Neural cell (in vitro differentiated cells): Measurements from ENCODE around the gene SLC4A9. TPM values are rescaled to one million over a fixed set of nuclear protein-coding genes. Genes with fewer than 3 reads are reported as not detected.

Experiments used
- H2AFZ ChIP-seq: fragments of 200-600, 300-800 bp; sonication (generic), shearing (Covaris generic); 2 replicates; pipeline ENCODE4 v1.6.0; 2014; ENCODE audit warnings: low read depth, mild to moderate bottlenecking, antibody characterized with exemption, low read length, moderate library complexity
- H3F3A ChIP-seq: fragments of 200-600 bp; shearing (Covaris generic); 2 replicates; pipeline ENCODE4 v1.6.1; 2016; ENCODE audit warnings: mild to moderate bottlenecking, moderate library complexity, mixed read lengths, antibody characterized with exemption, low read length; ENCODE audit not compliant: insufficient read depth, poor library complexity, severe bottlenecking
- H3K27ac ChIP-seq: fragments of 200-600, 300-800 bp; sonication (generic), shearing (Covaris generic); 2 replicates; pipeline ENCODE4 v1.5.1; 2014; ENCODE audit warnings: mild to moderate bottlenecking, low read length, moderate library complexity
- H3K27me3 ChIP-seq: fragments of 300-800, 200-600 bp; sonication (generic), shearing (Covaris generic); 2 replicates; pipeline ENCODE4 v1.6.0; 2014; ENCODE audit warnings: mild to moderate bottlenecking, low read depth, low read length, moderate library complexity; ENCODE audit not compliant: insufficient read depth
- H3K36me3 ChIP-seq: fragments of 300-800, 200-600 bp; sonication (generic), shearing (Covaris generic); 2 replicates; pipeline ENCODE4 v1.5.1; 2014; ENCODE audit warnings: mild to moderate bottlenecking, antibody characterized with exemption, low read length, moderate library complexity; ENCODE audit not compliant: insufficient read depth
- H3K4me2 ChIP-seq: fragments of 300-800, 200-600 bp; sonication (generic), shearing (Covaris generic); 2 replicates; pipeline ENCODE4 v1.6.0; 2014; ENCODE audit warnings: mild to moderate bottlenecking, low read length
- H3K4me3 ChIP-seq: fragments of 300-800, 200-600 bp; sonication (generic), shearing (Covaris generic); 2 replicates; pipeline ENCODE4 v1.5.1; 2014; ENCODE audit warnings: mild to moderate bottlenecking, low read length, moderate library complexity
- H3K79me2 ChIP-seq: fragments of 200-600 bp; shearing (Covaris generic); replicated peaks from 2 replicates; pipeline ENCODE4 v1.6.0; 2014; ENCODE audit warnings: mild to moderate bottlenecking, low read length, moderate library complexity; ENCODE audit not compliant: insufficient read depth
- H3K9ac ChIP-seq: fragments of 300-800, 200-600 bp; sonication (generic), shearing (Covaris generic); 2 replicates; pipeline ENCODE4 v1.6.1; 2016; ENCODE audit warnings: mild to moderate bottlenecking, low read length, mixed read lengths
- H3K9me2 ChIP-seq: fragments of 200-600 bp; shearing (Covaris generic); 2 replicates; pipeline ENCODE4 v1.6.1; 2016; ENCODE audit warnings: mild to moderate bottlenecking, low read length, mixed read lengths; ENCODE audit not compliant: insufficient read depth
- H3K9me3 ChIP-seq: fragments of 200-600, 300-800 bp; sonication (generic), shearing (Covaris generic); 2 replicates; pipeline ENCODE4 v1.6.1; 2016; ENCODE audit warnings: mild to moderate bottlenecking, mixed run types, low read length, moderate library complexity, mixed read lengths
- H4K20me1 ChIP-seq: fragments of 200-600 bp; shearing (Covaris generic); 2 replicates; pipeline ENCODE4 v1.6.1; 2016; ENCODE audit warnings: mild to moderate bottlenecking, mixed run types; ENCODE audit not compliant: insufficient read depth
- EP300 ChIP-seq: fragments of 450-650 bp; conservative IDR thresholded peaks from 2 replicates; pipeline ENCODE4 v1.6.1; 2014; ENCODE audit warnings: antibody characterized with exemption, mild to moderate bottlenecking, moderate library complexity; ENCODE audit not compliant: poor library complexity, severe bottlenecking
- EZH2 ChIP-seq: fragments of 200-600, 300-800 bp; shearing (Covaris generic), sonication (generic); IDR thresholded peaks from 2 replicates; pipeline ENCODE4 v1.6.1; 2014; ENCODE audit warnings: antibody characterized with exemption, low read length, borderline replicate concordance, mild to moderate bottlenecking; ENCODE audit not compliant: insufficient read depth, poor library complexity, severe bottlenecking
- MXI1 ChIP-seq: fragments of 450-650 bp; conservative IDR thresholded peaks from 2 replicates; pipeline ENCODE4 v1.6.1; 2014; ENCODE audit warnings: antibody characterized with exemption, mild to moderate bottlenecking; ENCODE audit not compliant: poor library complexity, severe bottlenecking
- POLR2AphosphoS5 ChIP-seq: IDR thresholded peaks from 2 replicates; pipeline ENCODE4 v1.6.1; 2012
- RAD21 ChIP-seq: fragments of 450-650 bp; conservative IDR thresholded peaks from 2 replicates; pipeline ENCODE4 v1.6.1; 2014; ENCODE audit warnings: antibody characterized with exemption, mild to moderate bottlenecking, moderate library complexity
- SMC3 ChIP-seq: fragments of 450-650 bp; conservative IDR thresholded peaks from 2 replicates; pipeline ENCODE4 v1.6.1; 2014; ENCODE audit warnings: antibody characterized with exemption, mild to moderate bottlenecking, moderate library complexity; ENCODE audit not compliant: poor library complexity
- TAF1 ChIP-seq: IDR thresholded peaks from 2 replicates; pipeline ENCODE4 v1.6.1; 2012; ENCODE audit warnings: low read depth
- polyA plus RNA-seq: library from polyadenylated mRNA; depleted of rRNA; stranded (reverse); fragments of >200 nt; gene quantifications from 2 replicates; pipeline ENCODE4 v1.2.3, GENCODE V29; 2014
- small RNA-seq, 3 experiments: library from RNA; depleted of rRNA; stranded (forward); fragments of <200 nt; gene quantifications; one replicate each; pipeline ENCODE3, GENCODE V24; 2012
- TF ChIP-seq, protein P1 (sequence below): IDR thresholded peaks from 2 replicates; pipeline ENCODE4 v1.6.1; 2012; ENCODE audit warnings: borderline replicate concordance
- TF ChIP-seq, protein P2 (sequence below): fragments of 450-650 bp; IDR thresholded peaks from 2 replicates; pipeline ENCODE4 v1.5.1; 2014; ENCODE audit warnings: antibody characterized with exemption, mild to moderate bottlenecking, moderate library complexity; ENCODE audit not compliant: poor library complexity, severe bottlenecking

Gene SLC4A9
- polyA plus RNA-seq, 1 donor from 2014 or later = not detected

DNA sequence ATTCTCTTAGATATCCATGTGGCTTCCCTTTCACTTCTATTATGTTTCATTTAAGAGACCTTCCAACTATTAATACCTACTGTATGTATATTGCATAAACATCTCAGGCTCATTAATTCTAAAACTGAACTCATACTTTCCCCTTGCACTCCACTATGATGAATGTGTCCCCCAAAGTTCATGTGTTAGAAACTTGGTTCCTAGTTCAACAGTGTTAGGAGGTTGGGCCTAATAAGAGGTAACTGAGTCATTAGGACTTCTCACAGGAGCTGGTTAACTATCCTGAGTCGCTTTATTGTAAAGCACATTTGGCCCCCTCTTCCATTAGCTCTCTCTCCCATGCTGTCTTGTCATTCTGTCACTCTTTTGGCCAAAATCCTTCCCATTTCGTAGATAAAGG, 63.6 kb downstream of the SLC4A9 start:
- H3K79me2 ChIP-seq = peaks cover 55% of the 10 kb centered on the region
- H3K9me2 ChIP-seq = no peaks in the 10 kb centered on the region
- no peaks in the 10 kb centered on the region for H3K27me3 ChIP-seq
- H3K4me3 ChIP-seq = no peak overlapping the region
- H3K4me2 ChIP-seq = no peak overlapping the region
- no peaks in the 10 kb centered on the region for H3F3A ChIP-seq
- no peak overlapping the region for H3K27ac ChIP-seq
- H3K9me3 ChIP-seq = no peaks in the 10 kb centered on the region
- no peaks in the 10 kb centered on the region for H3K36me3 ChIP-seq
- no peak overlapping the region for H2AFZ ChIP-seq
- no peaks in the 10 kb centered on the region for H4K20me1 ChIP-seq
- TF ChIP-seq TAF1 = no peak
- TF ChIP-seq, protein P1, sequence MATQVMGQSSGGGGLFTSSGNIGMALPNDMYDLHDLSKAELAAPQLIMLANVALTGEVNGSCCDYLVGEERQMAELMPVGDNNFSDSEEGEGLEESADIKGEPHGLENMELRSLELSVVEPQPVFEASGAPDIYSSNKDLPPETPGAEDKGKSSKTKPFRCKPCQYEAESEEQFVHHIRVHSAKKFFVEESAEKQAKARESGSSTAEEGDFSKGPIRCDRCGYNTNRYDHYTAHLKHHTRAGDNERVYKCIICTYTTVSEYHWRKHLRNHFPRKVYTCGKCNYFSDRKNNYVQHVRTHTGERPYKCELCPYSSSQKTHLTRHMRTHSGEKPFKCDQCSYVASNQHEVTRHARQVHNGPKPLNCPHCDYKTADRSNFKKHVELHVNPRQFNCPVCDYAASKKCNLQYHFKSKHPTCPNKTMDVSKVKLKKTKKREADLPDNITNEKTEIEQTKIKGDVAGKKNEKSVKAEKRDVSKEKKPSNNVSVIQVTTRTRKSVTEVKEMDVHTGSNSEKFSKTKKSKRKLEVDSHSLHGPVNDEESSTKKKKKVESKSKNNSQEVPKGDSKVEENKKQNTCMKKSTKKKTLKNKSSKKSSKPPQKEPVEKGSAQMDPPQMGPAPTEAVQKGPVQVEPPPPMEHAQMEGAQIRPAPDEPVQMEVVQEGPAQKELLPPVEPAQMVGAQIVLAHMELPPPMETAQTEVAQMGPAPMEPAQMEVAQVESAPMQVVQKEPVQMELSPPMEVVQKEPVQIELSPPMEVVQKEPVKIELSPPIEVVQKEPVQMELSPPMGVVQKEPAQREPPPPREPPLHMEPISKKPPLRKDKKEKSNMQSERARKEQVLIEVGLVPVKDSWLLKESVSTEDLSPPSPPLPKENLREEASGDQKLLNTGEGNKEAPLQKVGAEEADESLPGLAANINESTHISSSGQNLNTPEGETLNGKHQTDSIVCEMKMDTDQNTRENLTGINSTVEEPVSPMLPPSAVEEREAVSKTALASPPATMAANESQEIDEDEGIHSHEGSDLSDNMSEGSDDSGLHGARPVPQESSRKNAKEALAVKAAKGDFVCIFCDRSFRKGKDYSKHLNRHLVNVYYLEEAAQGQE = no peak
- TF ChIP-seq, protein P2, sequence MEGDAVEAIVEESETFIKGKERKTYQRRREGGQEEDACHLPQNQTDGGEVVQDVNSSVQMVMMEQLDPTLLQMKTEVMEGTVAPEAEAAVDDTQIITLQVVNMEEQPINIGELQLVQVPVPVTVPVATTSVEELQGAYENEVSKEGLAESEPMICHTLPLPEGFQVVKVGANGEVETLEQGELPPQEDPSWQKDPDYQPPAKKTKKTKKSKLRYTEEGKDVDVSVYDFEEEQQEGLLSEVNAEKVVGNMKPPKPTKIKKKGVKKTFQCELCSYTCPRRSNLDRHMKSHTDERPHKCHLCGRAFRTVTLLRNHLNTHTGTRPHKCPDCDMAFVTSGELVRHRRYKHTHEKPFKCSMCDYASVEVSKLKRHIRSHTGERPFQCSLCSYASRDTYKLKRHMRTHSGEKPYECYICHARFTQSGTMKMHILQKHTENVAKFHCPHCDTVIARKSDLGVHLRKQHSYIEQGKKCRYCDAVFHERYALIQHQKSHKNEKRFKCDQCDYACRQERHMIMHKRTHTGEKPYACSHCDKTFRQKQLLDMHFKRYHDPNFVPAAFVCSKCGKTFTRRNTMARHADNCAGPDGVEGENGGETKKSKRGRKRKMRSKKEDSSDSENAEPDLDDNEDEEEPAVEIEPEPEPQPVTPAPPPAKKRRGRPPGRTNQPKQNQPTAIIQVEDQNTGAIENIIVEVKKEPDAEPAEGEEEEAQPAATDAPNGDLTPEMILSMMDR = no peak
- no peak for TF ChIP-seq POLR2AphosphoS5
- TF ChIP-seq EZH2 = no peak
- TF ChIP-seq RAD21 = no peak
- TF ChIP-seq SMC3 = no peak
- no peak for TF ChIP-seq EP300
- no peak for TF ChIP-seq MXI1
- H3K9ac ChIP-seq = no peak overlapping the region

DNA sequence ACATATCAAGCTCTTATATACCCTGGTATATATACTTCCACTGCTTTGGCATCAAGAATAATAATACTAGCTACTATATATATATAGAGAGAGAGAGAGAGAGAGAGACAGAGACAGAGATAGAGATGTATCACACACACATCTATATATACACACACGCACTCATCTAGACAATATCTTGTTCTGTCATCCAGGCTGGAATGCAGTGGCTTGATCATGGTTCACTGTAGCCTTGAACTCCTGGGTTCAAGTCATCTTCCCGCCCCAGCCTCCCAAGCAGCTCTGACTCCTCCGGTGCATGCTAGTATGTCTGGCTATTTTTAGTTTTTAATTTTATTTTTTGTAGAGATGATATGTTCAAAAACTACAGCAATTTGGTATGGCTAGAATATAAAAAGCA, 64.1 kb downstream of the SLC4A9 start:
- Histone ChIP-seq H2AFZ (no peak overlapping the region), H3K36me3 (no peaks in the 10 kb centered on the region), H3K9ac (no peak overlapping the region), H3K27me3 (no peaks in the 10 kb centered on the region), H3K9me2 (no peaks in the 10 kb centered on the region), H3K4me3 (no peak overlapping the region), H3K79me2 (peaks cover 55% of the 10 kb centered on the region), H3K9me3 (no peaks in the 10 kb centered on the region), H3K27ac (no peak overlapping the region), H4K20me1 (no peaks in the 10 kb centered on the region), H3F3A (no peaks in the 10 kb centered on the region), H3K4me2 (no peak overlapping the region)
- no peak for TF ChIP-seq MXI1
- no peak for TF ChIP-seq EP300
- TF ChIP-seq TAF1 = no peak
- TF ChIP-seq RAD21 = no peak
- TF ChIP-seq SMC3 = no peak
- TF ChIP-seq, protein P2 = no peak
- TF ChIP-seq POLR2AphosphoS5 = no peak

Small RNAs within 50 kb of the gene (small RNA-seq; reads per million reads assigned to genes)
- 0 to 0.16 (median 0.03) reads per million in 3 experiments for gene RNU4-14P

Other genes starting within 250 kb of the SLC4A9 start
- gene PURA, start 246.1 kb upstream of the SLC4A9 start, polyA plus RNA-seq = 2.2 and 2.3 TPM in 2 replicates
- 2.9 and 4.4 TPM in 2 replicates for gene IGIP, start 234.3 kb upstream of the SLC4A9 start, polyA plus RNA-seq
- gene CYSTM1, start 185.0 kb upstream of the SLC4A9 start, polyA plus RNA-seq = 6.6 and 12.8 TPM in 2 replicates
- 147 and 159 TPM in 2 replicates for gene PFDN1, start 57.1 kb upstream of the SLC4A9 start, polyA plus RNA-seq
- gene HBEGF, start 13.6 kb upstream of the SLC4A9 start, polyA plus RNA-seq = 6.7 and 9.8 TPM in 2 replicates
- gene ANKHD1, start 41.6 kb downstream of the SLC4A9 start, polyA plus RNA-seq = 58.9 and 61.8 TPM in 2 replicates
- 1.0 TPM in 1 of 2 replicates, not detected in the other for gene EIF4EBP3, start 187.5 kb downstream of the SLC4A9 start, polyA plus RNA-seq
- gene SRA1, start 197.3 kb downstream of the SLC4A9 start, polyA plus RNA-seq = 73.5 and 76.2 TPM in 2 replicates
- 131 and 149 TPM in 2 replicates for gene APBB3, start 204.4 kb downstream of the SLC4A9 start, polyA plus RNA-seq
- gene SLC35A4, start 204.6 kb downstream of the SLC4A9 start, polyA plus RNA-seq = 8.1 and 8.8 TPM in 2 replicates